ENCODE data around the gene MAGOH.

GRCh38 chr1:53186533-53186932 is 51.8 kb downstream of the MAGOH start:
- no peak for TF ChIP-seq MAX (IDR thresholded peaks at IDR 0.05; ENCODE audit: low read depth, low read length)
- TF ChIP-seq CTCF (IDR thresholded peaks at IDR 0.05; ENCODE audit: low read depth, low read length): no peak
- no peak for TF ChIP-seq POLR2A (IDR thresholded peaks at IDR 0.05; ENCODE audit: extremely low read depth, insufficient read length)
- TF ChIP-seq MYC (IDR thresholded peaks at IDR 0.05; ENCODE audit: low read depth, low read length): no peak
